DMS 273 (cell line): ENCODE data around the gene ARHGDIA.
A peak's percentile ranks its signal among the peaks of the same experiment; 100 is the strongest.

Source experiments
- DNase-seq: peaks from one replicate; lab custom pipeline; 2025; ENCODE audit not compliant: unreplicated experiment; lab: John Stamatoyannopoulos, UW

Gene ARHGDIA

GRCh38 chr17:81828656-81829055 lies 42.5 kb downstream of the ARHGDIA start:
- no peak for DNase-seq

GRCh38 chr17:81825841-81826466 lies 45.2 kb downstream of the ARHGDIA start:
- DNase-seq: no peak

GRCh38 chr17:81824595-81824994 lies 46.5 kb downstream of the ARHGDIA start:
- DNase-seq: no peak

DNA sequence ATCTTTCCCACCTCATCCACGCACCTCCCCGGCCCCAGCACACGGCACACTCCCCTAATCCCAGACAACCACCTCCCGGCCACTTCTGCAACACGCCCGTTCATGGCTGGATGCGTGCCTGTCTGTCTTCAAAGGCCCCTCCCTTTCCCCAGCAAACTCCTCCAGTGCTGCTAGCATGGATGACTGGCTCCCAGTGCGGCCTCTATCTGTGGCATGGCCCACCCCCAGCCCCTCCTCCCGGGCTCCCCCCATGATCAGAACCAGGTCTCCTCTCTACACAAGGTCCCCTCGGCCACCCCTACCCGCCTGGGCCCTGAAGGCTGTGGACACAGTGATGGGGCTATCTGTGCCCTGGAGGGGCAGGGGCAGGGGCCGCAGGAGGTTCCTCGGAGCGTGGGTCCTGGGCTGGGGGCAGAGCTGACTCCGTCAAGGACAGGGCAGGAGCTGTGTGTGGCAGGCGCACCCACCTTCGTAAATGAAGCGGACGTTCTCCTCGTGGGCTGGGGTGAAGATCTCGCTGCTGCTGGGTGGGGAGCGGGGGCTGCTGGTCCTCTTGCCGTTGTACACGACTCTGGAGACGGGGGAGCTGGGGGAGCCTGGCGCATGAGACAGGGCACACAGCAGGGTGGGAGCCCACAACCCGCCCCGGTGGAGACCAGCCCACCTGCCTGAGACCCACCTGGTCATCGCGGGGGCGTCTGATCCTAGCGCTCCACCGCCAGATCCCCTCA lies 47.2 kb downstream of the ARHGDIA start:
- DNase-seq: no peak

- DNase-seq: no peak
These were observed 47.9 kb downstream of the ARHGDIA start for GRCh38 chr17:81822996-81823819.

DNA sequence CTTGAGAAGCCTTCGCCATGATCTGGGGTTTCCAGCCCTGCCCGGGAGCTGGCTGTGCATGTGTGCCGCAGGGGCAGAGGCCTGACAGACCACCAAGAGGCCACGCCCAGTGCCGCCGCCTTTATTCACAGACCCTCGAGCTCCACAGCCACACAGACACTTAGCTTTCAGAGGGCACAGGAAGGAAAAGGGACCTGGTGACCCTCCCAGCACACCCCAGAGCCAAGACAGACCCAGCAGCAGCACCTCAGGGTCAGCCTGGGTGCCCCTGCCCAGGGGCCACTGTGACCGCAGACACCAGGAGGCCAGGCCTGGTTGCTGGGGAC lies 48.9 kb downstream of the ARHGDIA start:
- DNase-seq: no peak

- DNase-seq: peak; percentile 98
These were observed 49.4 kb downstream of the ARHGDIA start for GRCh38 chr17:81821603-81822311.

GRCh38 chr17:81821147-81821546 lies 50.0 kb downstream of the ARHGDIA start:
- peak; percentile 46 for DNase-seq

- no peak for DNase-seq
These were observed 51.4 kb downstream of the ARHGDIA start for GRCh38 chr17:81819708-81820107.

DNA sequence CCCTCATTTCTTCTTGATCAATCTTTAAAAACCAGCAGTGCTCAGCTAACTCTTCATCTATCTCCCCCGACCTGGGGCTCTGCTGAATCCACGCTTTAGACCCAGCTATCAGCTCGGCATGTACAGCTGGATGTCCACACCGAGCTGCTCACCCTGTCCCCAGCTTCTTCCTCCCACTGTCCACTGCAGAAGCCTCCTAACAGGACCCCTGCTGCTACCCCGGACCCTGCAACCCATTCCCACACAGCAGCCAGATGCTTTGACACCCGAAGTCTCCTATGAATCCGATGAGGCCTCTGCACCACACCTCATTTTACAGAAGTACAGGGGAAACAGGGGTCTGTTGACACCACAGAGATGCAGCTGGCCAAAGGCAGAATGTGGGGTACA lies 53.4 kb downstream of the ARHGDIA start:
- no peak for DNase-seq
